Astrocyte of the cerebellum (primary cell): ENCODE measurements around the gene GRK5.

Source experiments
- DNase-seq: peaks from one replicate; pipeline ENCODE4 v3.0.0-alpha.2; 2011; ENCODE audit warnings: low read depth
- H3K4me3 ChIP-seq: 2 replicates; pipeline ENCODE4 v1.5.1; 2011; ENCODE audit warnings: mild to moderate bottlenecking, low read depth, low read length, moderate library complexity
- CTCF ChIP-seq: IDR thresholded peaks from 2 replicates; pipeline ENCODE4 v1.5.1; 2012; ENCODE audit warnings: low read length, low read depth, moderate library complexity, mild to moderate bottlenecking; ENCODE audit errors: missing control alignments
- in situ Hi-C: cut with HindIII; loops from 2 replicates; pipeline ENCODE4 v1.10.0; 2017; ENCODE audit warnings: low sequenced_read_pairs

Gene GRK5

GRCh38 chr10:119368991-119369869 lies 161.9 kb downstream of the GRK5 start:
- TF ChIP-seq CTCF: no peak
- no peak for DNase-seq
- in situ Hi-C loops: no loop called here
- H3K4me3 ChIP-seq: no peak overlapping the region

GRCh38 chr10:119370111-119370741 lies 162.9 kb downstream of the GRK5 start:
- no peak overlapping the region for H3K4me3 ChIP-seq
- in situ Hi-C loops: no loop called here
- TF ChIP-seq CTCF: no peak
- DNase-seq: no peak

DNA sequence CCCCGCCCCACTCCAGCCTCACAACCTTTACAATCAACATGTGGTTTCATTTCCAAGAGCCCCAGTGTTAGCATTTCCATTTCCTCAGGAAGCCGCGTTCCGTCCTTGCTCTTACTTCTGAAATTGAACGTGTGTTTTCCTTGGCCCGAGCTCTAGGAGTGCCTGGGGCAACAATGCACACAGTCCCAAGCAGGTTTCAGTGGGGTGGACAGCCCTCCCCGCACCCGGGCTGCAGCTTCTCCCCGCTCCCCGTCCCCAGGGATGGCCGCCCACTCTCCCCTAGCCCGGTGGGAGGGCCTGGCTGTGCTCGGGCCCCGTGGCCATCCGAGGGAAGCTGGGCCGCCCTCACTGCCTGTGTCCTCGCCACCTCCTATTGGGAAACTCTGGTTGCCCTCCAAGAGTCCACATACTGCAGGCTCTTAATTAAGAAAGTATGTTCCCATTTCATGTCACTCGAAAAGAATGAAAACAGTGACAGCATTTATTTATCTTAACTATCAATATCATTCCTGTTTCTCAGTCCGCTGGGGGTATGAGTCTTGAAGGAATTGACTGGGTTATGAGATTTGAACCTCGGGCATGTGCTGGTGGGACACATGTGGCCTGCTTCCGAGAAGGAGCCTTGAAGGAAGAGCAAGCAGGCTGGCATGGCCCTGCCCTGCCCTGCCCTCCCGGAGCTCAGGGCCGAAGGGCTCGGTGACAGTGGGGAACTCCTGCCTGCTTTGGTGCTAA lies 163.8 kb downstream of the GRK5 start:
- no peak for DNase-seq
- no peak overlapping the region for H3K4me3 ChIP-seq
- no peak for TF ChIP-seq CTCF
- in situ Hi-C loops: no loop called here

DNA sequence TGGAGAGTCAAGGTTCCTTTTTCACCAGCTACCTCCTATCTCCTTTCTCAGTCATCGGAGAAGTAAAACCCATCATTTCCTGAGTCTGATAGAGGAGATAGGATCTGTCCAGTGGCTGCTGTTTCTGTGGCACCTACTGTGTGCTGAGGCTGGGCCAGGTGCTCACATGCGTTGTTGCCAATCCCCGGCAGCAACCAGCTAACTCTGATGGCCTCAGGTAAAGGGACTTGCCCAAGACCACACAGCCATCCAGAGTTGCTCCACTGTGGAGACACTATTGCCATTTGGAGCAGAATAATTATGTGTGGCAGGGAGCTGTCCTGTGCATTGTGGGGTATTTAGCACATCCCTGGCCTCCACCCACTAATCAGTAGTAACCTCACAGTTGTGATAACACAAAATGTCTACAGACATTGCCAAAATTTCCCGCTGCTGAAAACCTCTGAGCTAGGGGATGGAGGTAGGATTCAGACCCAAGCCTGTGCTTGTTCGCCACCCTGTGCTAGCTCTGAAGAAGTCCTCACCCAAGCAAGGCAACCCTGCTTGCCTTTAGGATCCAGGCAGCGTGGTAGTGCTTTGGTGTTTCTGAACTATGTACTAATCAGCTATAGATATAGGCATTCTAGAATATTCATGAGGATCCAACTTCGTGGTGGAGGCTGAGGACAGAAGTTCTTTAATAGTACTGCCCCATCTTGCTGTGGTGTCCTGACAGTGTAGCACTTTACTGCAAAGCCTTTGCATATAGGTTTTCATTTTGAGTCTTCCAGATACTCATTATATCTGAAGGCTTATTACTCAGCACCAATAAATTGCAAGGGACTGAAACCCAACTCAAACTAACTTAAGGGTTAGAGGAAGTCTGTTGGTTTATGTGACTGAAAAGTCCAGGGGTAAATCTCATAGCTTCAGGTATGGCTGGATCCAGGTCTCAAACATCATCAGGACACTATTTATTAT lies 164.6 kb downstream of the GRK5 start:
- no peak for TF ChIP-seq CTCF
- in situ Hi-C loops: no loop called here
- no peak overlapping the region for H3K4me3 ChIP-seq
- no peak for DNase-seq

DNA sequence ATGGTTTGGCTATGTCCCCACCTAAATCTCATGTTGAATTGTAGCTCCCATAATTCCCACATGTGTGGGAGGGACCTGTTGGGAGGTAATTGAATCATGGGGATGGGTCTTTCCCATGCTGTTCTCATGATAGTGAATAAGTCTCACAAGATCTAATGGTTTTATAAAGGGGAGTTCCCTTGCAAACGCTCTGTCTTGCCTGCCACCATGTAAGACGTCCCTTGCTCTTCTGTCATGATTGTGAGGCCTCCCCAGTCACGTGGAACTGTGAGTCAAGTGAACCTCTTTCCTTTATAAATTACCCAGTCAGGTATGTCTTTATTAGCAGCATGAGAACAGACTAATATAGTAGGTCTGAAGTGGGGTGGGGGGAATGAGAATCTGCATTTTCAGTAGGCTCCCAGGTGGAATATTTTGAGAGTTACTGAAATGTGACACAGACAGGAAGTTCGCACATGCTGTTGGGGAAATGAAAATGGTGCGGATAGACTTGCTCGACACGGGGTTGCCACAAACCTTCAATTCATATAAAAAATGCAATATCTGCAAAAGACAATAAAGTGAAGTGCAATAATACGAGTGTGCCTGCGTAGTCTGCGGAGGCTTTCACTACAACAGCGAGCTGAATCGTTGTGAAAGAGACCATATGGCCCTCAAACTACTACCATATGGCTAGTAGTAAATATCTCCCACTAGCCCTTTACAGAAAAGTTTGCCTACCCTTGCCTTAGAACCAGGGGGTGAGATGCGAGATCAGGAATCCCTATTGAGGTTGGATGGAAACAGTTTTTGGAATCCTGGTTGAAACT lies 166.1 kb downstream of the GRK5 start:
- TF ChIP-seq CTCF: no peak
- no peak overlapping the region for H3K4me3 ChIP-seq
- DNase-seq: no peak
- in situ Hi-C loops: no loop called here
